Panc1 (cell line): ENCODE measurements around the gene SORT1. TPM values are rescaled to one million over a fixed set of nuclear protein-coding genes. Genes with fewer than 3 reads are reported as not detected.

Experiments
- ATAC-seq: fragments of 200-7000 bp; cut with Tn5 transposase; 2 replicates; pipeline ENCODE4 v1.9.1; 2020; ENCODE audit warnings: mild to moderate bottlenecking, moderate library complexity
- BruUV-seq: library from RNA; stranded (reverse); fragments of 400-500 nt; replicated peaks from 2 replicates; lab custom pipeline; 2021; lab: Mats Ljungman, UMichigan
- CTCF ChIA-PET: fragments of 300-600 bp; sonication (Branson Sonifier 250); formaldehyde crosslinking; loops from one replicate; lab custom pipeline; 2022; ENCODE audit warnings: antibody characterized with exemption; lab: Charles Lee
- POLR2A ChIA-PET: fragments of 300-600 bp; sonication (Branson Sonifier 250); formaldehyde crosslinking; loops from one replicate; lab custom pipeline; 2022; ENCODE audit warnings: antibody characterized with exemption; lab: Charles Lee
- DNase-seq: peaks from one replicate; pipeline ENCODE4 v3.0.0-alpha.2; 2010; ENCODE audit warnings: low read depth, low spot score
- H3K27ac ChIP-seq: 2 replicates; pipeline ENCODE4 v1.5.1; 2011; ENCODE audit warnings: mild to moderate bottlenecking, low read length, inconsistent platforms
- H3K27me3 ChIP-seq: fragments of 200-500 bp; sonication (Bioruptor generic); 2 replicates; pipeline ENCODE4 v1.6.0; 2014; ENCODE audit warnings: low read length, inconsistent platforms; ENCODE audit not compliant: control insufficient read depth, insufficient read depth
- H3K36me3 ChIP-seq: fragments of 200-500 bp; sonication (Bioruptor generic); 2 replicates; pipeline ENCODE4 v1.5.1; 2014; ENCODE audit warnings: inconsistent platforms, mild to moderate bottlenecking, low read length, moderate library complexity; ENCODE audit not compliant: control insufficient read depth, insufficient read depth
- H3K4me1 ChIP-seq: 2 replicates; pipeline ENCODE4 v1.5.1; 2011; ENCODE audit warnings: inconsistent platforms, mild to moderate bottlenecking, low read length, moderate library complexity; ENCODE audit not compliant: control insufficient read depth, insufficient read depth
- H3K4me3 ChIP-seq, 2 experiments: 2 replicates each; pipeline ENCODE4 v1.5.1; 2011 to 2012; ENCODE audit warnings: low read depth in 2 of 2, low read length in 2 of 2, mild to moderate bottlenecking in 2 of 2, inconsistent platforms in 1 of 2, moderate library complexity in 1 of 2
- H3K9me3 ChIP-seq: fragments of 200-500 bp; sonication (Bioruptor generic); 2 replicates; pipeline ENCODE4 v1.5.1; 2014; ENCODE audit warnings: low read depth, mild to moderate bottlenecking, inconsistent platforms, low read length, moderate library complexity; ENCODE audit not compliant: control insufficient read depth, insufficient read depth
- POLR2AphosphoS5 ChIP-seq: IDR thresholded peaks from 2 replicates; pipeline ENCODE4 v1.6.1; 2012; ENCODE audit warnings: mild to moderate bottlenecking, low read depth, low read length, moderate library complexity
- SIN3A ChIP-seq: IDR thresholded peaks from 2 replicates; pipeline ENCODE4 v1.6.1; 2012; ENCODE audit warnings: low read depth, mild to moderate bottlenecking, low read length, moderate library complexity, borderline replicate concordance; ENCODE audit not compliant: insufficient read depth
- TCF7L2 ChIP-seq: IDR thresholded peaks from 2 replicates; pipeline ENCODE4 v1.6.1; 2011; ENCODE audit warnings: mild to moderate bottlenecking, low read depth, low read length, inconsistent platforms
- in situ Hi-C: cut with HindIII; loops from 2 replicates; pipeline ENCODE4 v1.10.0; 2016; ENCODE audit warnings: low sequenced_read_pairs, low pct_unique_long_range_greater_than_20kb
- intact Hi-C: fragments of 100-400 bp; cut with micrococcal nuclease; formaldehyde crosslinking; loops from one replicate; pipeline ENCODE4 v1.10.0; 2022; ENCODE audit not compliant: unreplicated experiment
- total RNA-seq: library from RNA; stranded (reverse); gene quantifications from one replicate; pipeline ENCODE4 v1.2.1, GENCODE V29; 2021; ENCODE audit not compliant: unreplicated experiment
- TF ChIP-seq, protein P1 (sequence below), 2 experiments: IDR thresholded peaks; 2 replicates each; pipeline ENCODE4 v1.6.1; 2011 to 2012; ENCODE audit warnings: low read depth in 2 of 2, control low read depth in 1 of 2, low read length in 1 of 2, mild to moderate bottlenecking in 1 of 2, moderate library complexity in 1 of 2; ENCODE audit not compliant: insufficient read depth in 1 of 2
- TF ChIP-seq, protein P2 (sequence below): fragments of 450-650 bp; IDR thresholded peaks from 2 replicates; pipeline ENCODE4 v1.5.1; 2017; ENCODE audit warnings: mild to moderate bottlenecking

The SORT1 gene
- total RNA-seq, 1 experiment from 2014 or later = 25.1 TPM

DNA sequence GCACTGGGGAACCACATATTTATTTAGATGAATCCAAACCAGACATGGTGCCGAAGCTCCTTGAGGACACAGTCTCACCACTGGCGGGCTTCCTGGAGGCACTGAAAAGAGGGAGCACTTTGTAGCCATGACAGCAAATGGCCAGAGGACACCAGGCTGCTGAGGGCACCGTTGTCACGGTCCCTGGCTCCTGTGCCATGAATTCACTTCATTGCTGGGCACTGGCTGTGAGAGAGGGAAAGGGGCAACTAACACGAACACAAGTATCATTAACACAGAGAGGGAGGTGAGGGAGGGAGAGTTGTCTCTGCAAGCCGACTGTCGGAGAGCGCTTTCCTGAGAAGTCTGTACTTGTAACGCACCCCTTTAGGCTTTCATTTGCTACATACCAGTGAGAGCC, 105.4 kb downstream of the SORT1 start:
- no TSS peak for BruUV-seq
- Histone ChIP-seq H3K36me3 (no peaks in the 10 kb centered on the region), H3K4me3 (no peak overlapping the region), H3K9me3 (no peaks in the 10 kb centered on the region), H3K27ac (no peak overlapping the region), H3K4me1 (no peaks in the 10 kb centered on the region), H3K27me3 (no peaks in the 10 kb centered on the region)
- no peak for DNase-seq
- TF ChIP-seq SIN3A (no peak), POLR2AphosphoS5 (no peak), TCF7L2 (no peak)
- TF ChIP-seq, protein P1, sequence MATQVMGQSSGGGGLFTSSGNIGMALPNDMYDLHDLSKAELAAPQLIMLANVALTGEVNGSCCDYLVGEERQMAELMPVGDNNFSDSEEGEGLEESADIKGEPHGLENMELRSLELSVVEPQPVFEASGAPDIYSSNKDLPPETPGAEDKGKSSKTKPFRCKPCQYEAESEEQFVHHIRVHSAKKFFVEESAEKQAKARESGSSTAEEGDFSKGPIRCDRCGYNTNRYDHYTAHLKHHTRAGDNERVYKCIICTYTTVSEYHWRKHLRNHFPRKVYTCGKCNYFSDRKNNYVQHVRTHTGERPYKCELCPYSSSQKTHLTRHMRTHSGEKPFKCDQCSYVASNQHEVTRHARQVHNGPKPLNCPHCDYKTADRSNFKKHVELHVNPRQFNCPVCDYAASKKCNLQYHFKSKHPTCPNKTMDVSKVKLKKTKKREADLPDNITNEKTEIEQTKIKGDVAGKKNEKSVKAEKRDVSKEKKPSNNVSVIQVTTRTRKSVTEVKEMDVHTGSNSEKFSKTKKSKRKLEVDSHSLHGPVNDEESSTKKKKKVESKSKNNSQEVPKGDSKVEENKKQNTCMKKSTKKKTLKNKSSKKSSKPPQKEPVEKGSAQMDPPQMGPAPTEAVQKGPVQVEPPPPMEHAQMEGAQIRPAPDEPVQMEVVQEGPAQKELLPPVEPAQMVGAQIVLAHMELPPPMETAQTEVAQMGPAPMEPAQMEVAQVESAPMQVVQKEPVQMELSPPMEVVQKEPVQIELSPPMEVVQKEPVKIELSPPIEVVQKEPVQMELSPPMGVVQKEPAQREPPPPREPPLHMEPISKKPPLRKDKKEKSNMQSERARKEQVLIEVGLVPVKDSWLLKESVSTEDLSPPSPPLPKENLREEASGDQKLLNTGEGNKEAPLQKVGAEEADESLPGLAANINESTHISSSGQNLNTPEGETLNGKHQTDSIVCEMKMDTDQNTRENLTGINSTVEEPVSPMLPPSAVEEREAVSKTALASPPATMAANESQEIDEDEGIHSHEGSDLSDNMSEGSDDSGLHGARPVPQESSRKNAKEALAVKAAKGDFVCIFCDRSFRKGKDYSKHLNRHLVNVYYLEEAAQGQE (IDR thresholded peaks at IDR 0.05; ENCODE audit: insufficient read depth in 1 of 2, low read depth in 2 of 2, low read length in 1 of 2) = no peak
- TF ChIP-seq, protein P2, sequence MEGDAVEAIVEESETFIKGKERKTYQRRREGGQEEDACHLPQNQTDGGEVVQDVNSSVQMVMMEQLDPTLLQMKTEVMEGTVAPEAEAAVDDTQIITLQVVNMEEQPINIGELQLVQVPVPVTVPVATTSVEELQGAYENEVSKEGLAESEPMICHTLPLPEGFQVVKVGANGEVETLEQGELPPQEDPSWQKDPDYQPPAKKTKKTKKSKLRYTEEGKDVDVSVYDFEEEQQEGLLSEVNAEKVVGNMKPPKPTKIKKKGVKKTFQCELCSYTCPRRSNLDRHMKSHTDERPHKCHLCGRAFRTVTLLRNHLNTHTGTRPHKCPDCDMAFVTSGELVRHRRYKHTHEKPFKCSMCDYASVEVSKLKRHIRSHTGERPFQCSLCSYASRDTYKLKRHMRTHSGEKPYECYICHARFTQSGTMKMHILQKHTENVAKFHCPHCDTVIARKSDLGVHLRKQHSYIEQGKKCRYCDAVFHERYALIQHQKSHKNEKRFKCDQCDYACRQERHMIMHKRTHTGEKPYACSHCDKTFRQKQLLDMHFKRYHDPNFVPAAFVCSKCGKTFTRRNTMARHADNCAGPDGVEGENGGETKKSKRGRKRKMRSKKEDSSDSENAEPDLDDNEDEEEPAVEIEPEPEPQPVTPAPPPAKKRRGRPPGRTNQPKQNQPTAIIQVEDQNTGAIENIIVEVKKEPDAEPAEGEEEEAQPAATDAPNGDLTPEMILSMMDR = no peak
- CTCF ChIA-PET = no interaction called here
- in situ Hi-C loops (no loop called here), intact Hi-C loops (no loop called here)
- POLR2A ChIA-PET = no interaction called here
- no peak for ATAC-seq

DNA sequence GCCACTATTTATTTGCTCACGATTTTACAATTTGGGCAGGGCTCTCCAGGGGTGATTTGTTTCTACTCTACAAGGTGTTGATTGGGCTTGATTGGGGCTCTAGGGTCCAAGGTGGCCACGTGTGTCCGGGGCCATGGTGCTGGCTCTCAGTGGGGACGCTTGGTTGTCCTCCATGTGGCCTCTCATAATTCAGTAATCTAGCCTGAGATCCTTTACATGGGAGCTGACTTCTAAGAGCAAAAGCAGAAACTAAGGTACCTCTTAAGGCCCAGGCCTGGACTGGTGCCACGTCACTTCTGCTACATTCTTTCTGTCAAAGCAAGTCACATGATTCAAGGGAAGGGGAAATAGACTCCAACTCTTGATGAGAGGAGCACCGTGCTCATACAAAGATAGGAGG, 106.7 kb downstream of the SORT1 start:
- Histone ChIP-seq H3K36me3 (no peaks in the 10 kb centered on the region), H3K27me3 (no peaks in the 10 kb centered on the region), H3K4me1 (no peaks in the 10 kb centered on the region), H3K9me3 (no peaks in the 10 kb centered on the region), H3K4me3 (no peak overlapping the region), H3K27ac (no peak overlapping the region)
- CTCF ChIA-PET = no interaction called here
- no TSS peak for BruUV-seq
- TF ChIP-seq TCF7L2 (no peak), SIN3A (no peak), POLR2AphosphoS5 (no peak)
- TF ChIP-seq, protein P2 = no peak
- TF ChIP-seq, protein P1 (IDR thresholded peaks at IDR 0.05; ENCODE audit: insufficient read depth in 1 of 2, low read depth in 2 of 2, low read length in 1 of 2) = no peak
- ATAC-seq = no peak
- intact Hi-C loops (no loop called here), in situ Hi-C loops (no loop called here)
- no peak for DNase-seq
- POLR2A ChIA-PET = no interaction called here
